GM21825 (cell line): Measurements from ENCODE around the gene AHCYL1.

ENCODE experiments used
- ATAC-seq: cut with Tn5 transposase; IDR thresholded peaks from one replicate; pipeline ENCODE4 v1.9.1; 2021; ENCODE audit warnings: mild to moderate bottlenecking, moderate library complexity; ENCODE audit not compliant: unreplicated experiment

AHCYL1 gene

GRCh38 chr1:109975718-109976117, 8.8 kb upstream of the AHCYL1 start:
- ATAC-seq: no peak

DNA sequence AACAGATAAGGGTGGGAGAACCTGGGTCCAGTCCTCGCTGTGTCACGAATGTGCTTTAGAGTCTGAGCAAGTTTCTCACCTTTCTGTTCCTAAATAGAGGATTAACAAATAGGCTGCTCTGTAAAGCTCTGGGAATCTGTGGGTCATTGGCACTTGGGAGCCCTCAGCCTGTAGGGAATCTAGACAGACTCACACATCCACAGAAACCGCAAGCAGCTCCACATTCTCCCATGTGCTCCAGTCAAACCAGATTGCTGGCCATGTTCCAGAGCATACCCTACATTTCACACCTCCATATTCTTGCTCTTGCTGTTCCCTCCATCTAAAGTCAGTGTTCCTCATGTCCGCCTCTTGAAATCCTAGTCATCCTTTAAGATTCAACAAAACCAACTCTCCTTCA, 7.8 kb upstream of the AHCYL1 start:
- ATAC-seq: no peak

DNA sequence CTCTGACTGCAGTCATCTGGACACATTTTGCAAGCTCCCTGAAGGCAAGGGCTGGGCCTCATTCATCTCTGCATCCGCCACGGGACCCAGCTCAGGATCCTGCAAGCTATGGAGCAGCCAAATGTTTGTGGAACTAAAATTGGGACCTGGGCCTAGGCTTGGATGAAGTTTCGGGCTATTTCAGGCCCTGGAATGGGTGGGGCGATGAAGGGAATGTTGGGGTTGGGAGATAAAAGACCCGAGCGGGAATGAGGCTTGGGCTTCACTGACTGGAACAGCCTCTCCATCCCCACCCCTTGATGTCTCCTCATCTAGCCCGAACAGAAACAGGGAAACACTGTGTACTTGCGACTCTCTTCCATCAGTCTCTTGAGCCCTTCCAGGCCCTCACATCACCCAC, 7.3 kb upstream of the AHCYL1 start:
- ATAC-seq: no peak

DNA sequence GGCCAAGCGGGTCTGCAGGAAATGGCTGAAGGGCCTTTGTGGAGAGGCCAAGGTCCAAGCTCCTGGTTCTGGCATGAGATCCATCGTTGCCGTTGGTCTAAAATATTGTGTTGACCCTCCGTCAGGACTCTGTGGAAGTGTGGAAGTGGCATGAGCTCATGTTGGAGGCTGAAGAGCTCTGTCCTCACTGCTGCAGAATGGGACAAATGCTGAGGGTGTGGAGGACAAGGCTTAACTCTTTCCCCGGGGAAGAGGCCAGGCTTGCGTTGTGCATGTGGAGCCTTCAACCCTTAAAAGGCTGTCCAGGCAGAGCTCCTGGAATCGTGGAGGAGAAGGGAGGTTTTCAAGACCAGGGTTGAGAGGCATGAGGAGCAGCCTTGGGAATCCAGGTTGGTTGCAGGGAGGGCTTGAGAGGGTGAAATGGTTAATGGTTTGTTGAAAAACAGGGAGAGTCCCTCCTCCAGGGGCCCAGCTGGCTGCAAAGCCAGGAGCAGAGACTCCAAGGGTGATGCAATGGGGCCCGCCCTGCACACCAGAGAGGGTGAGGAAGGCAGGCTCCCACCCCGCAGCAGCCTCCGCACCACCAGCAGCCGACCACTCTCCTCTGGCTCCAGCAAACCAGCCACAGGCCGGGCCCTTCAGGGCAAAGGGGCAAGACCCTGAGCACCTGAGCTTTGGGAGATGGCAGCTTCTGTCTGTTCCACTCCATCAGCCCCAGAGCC, 6.7 kb upstream of the AHCYL1 start:
- ATAC-seq: no peak

GRCh38 chr1:109978761-109979488, 5.6 kb upstream of the AHCYL1 start:
- ATAC-seq: no peak

DNA sequence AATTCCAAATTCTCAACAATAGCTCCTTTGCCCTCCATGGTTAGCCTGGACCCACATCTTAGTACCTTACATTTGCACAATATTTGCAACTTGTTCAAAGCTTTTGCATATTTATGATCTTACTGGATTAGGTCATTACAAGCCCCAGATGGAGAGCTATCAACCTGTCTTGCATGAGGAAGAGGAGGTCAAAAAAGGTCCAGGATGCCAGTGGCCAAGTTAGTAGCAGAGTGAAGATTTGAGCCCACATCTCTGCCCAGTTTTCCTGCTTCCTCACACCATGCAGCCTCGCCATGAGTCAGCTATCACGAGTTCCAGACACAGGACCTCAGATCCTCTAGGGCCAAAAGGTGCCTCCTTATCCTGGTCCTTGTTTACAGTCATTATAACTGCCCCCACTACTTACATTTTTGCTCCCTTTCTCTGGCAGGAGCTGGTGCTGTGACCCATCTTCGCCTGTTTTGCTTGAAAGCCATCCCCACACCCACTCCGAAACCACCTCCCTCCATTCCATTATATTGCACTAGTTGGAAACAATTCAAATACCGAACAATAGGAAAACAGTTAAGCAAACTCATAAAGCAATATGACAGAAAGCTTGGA, 5.0 kb upstream of the AHCYL1 start:
- ATAC-seq: no peak

GRCh38 chr1:109980324-109981003, 4.1 kb upstream of the AHCYL1 start:
- no peak for ATAC-seq

- ATAC-seq: no peak
Observed at GRCh38 chr1:109981004-109981335, 3.6 kb upstream of the AHCYL1 start.

- ATAC-seq: no peak
Observed at GRCh38 chr1:109983380-109984189, 980 bp upstream of the AHCYL1 start.

DNA sequence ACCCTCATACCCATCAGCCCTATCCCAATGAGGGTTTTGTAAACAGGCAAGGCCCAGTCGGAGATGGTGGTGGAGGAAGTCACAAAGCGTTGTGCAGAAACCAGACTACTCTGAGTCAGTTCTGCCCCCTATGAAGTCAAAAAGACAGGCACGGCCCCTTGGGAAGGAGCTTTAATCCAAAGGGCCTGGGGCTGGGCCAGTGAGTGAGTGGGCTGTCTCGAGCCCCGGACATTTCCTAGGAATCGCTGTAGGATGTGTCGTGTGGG, 442 bp upstream of the AHCYL1 start:
- no peak for ATAC-seq

DNA sequence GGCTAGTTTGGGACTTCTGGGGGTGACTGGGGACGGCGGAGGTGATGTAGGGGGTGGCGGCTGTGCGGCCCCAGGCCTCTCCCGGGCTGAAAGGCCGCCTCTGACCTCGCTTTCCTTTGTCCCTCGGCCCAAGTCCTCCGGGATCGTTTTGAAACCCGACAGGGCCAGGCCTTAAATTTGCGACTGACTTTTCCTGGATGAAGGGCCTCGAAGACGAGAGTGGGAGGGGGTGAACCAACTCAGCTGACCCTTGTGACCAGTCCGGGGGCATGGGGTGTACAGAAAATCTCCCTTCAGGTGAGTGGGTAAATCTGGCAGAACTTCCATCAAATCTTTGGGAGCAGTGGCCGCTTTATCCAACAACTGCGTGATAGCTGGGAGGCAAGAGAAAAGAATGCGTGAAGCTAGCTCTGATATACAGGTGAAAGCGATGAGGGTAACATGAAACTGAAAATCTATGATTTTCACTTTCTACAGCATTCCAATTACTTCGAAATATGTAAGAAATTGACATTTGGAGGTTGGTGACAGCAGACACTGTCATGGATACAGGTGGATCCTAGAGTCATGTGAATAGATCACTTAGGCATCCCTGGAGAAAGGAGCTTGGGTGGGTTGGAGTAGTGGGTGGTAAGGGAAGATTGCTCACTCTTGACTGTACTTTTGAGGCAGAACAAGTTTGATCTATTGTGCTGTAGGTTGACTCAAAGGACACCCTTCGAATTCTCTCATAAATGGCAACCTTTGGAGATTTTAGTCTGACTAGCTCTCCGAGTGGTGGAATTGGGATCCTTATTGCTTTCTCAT, 885 bp downstream of the AHCYL1 start:
- no peak for ATAC-seq

DNA sequence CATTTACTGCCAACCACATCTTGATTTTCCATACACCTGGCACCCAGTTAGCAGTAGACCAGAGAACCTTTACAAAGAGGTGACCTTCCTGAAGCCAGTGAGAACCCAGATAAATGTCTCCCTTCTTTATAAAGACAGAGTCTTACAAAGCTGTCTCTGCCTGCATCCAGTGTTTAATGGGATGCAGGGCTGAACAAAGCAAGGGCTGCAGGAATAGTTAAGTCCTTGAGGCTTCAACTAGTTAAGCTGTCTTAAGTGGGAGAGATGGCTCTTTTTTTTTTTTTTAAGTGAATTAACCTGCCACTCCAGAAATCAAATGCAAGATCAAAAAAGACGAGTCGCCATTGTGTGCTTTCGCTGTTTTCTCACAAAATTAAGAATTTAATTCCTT, 1.5 kb downstream of the AHCYL1 start:
- ATAC-seq: no peak

GRCh38 chr1:109988349-109988914, 3.9 kb downstream of the AHCYL1 start:
- no peak for ATAC-seq

DNA sequence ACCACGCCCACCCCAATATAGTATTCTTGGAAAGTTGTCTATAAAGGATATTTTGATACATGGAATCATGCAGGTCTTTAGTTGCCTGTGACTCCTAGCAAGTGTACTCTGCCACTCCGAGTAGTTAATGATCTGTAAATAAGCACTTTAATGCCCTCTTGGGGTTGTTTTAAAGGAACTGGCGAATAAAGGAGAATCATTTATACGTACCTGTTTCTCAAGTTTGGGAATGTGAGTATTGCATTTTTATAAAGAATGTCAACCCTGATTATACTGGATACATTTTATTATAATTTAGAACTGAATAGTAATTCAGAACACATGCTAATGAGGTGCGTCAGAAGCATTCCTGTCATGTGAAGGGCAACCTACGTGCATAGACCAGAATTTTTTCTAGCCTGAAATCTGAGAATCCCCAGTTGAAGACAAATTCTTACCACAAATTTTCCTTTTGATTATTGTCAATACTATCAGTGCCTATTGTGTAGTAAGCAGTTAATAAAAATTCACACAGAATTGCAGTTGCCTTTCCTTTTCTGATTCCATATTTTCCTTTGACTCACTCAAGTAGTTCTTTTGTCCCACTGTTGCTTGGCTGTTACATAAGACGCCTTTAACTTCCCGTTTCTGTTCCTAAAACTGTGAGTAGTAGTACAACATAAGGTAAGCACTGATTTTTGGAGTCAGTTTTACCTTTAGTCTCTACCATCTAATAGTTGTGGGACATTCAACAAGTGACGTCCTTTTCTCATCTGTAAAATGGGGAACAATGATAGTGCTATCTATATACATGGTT, 5.1 kb downstream of the AHCYL1 start:
- ATAC-seq: no peak

- ATAC-seq: no peak
Observed at GRCh38 chr1:109990302-109990653, 5.7 kb downstream of the AHCYL1 start.

DNA sequence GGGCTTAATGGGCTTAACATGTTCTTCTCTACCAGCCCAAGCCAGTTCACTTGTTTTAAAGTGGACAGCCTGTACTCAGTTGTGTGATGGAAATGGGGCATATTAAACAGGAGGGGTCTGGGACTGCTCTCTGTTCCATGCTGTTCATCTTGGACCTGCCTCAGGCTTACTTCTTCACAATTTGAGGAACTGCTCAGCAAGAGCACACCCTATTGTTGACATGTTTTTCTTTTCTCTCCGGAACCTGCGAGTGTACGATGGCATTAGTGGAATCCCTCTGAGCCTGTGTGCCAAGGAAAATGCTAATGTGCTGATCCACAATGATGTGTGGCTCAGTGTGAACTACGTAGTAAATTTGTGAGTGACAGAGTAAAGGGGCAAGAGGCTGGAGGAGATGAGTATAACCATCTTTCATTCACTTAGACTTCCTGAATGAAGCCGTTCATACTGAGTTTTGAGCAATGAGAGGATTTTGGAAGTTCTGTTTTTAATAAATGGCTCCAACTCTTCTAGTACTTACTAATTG, 6.9 kb downstream of the AHCYL1 start:
- ATAC-seq: no peak

- no peak for ATAC-seq
Observed at GRCh38 chr1:109993885-109994284, 9.3 kb downstream of the AHCYL1 start.

- ATAC-seq: no peak
Observed at GRCh38 chr1:109994654-109995053, 10.1 kb downstream of the AHCYL1 start.

DNA sequence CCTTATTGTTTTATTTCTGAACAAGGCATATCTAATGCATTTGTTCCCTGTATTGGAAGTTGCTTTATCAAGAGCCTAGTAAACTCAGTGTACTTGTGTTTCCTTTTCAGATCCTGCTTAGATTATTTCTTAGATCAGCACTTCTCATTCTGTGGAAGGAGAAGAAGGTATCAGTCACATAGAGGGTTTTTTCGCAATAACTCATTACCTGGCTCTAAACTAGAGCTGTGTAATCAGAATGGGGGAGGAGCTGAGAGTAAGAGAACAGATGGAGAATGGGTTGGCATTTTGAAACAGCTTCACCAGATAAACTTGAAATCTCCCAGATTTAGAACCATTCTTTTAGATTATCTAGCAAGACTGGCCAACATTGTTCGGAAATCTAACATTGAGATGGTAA, 11.0 kb downstream of the AHCYL1 start:
- no peak for ATAC-seq
